ENCODE data around the gene ELL.

GRCh38 chr19:18425515-18426415, 96.1 kb downstream of the ELL start:
- TF ChIP-seq CTCF (IDR thresholded peaks at IDR 0.05) (no peak), POLR2A (IDR thresholded peaks at IDR 0.05) (no peak), POLR2AphosphoS5 (IDR thresholded peaks at IDR 0.05) (no peak)

Data from upper lobe of left lung (tissue), 4 donors.